ENCODE data around the gene TEAD4.

GRCh38 chr12:3044141-3044630 lies 85.0 kb downstream of the TEAD4 start:
- TF ChIP-seq CTCF (IDR thresholded peaks at IDR 0.05) (no peak), POLR2A (IDR thresholded peaks at IDR 0.05) (no peak)

All from thyroid gland (tissue), 4 donors.